Mesenchymal stem cell (in vitro differentiated cells and primary cell): ENCODE results near the gene ISY1.
"Not testable (repeated sequence)": the region's sequence is repeated elsewhere in the genome, so short reads cannot be mapped to it uniquely, and the experiment has no call there.

ENCODE experiments used
- DNase-seq: peaks from one replicate; pipeline ENCODE4 v3.0.0-alpha.2; 2013
- H2AFZ ChIP-seq: one replicate; pipeline ENCODE4 v1.6.1; 2013; ENCODE audit warnings: low read depth, mild to moderate bottlenecking, control low read depth, inconsistent platforms, low read length, moderate library complexity
- H2AK5ac ChIP-seq: 2 replicates; pipeline ENCODE4 v1.6.1; 2013; ENCODE audit warnings: low read length, moderate library complexity, mild to moderate bottlenecking, inconsistent platforms; ENCODE audit not compliant: severe bottlenecking
- H2BK120ac ChIP-seq: one replicate; pipeline ENCODE4 v1.6.1; 2013; ENCODE audit warnings: low read depth, mild to moderate bottlenecking, inconsistent platforms, low read length, moderate library complexity
- H2BK12ac ChIP-seq, 2 experiments: one replicate each; pipeline ENCODE4 v1.6.1; 2013; ENCODE audit warnings: inconsistent platforms in 2 of 2, low read length in 2 of 2, mild to moderate bottlenecking in 2 of 2, moderate library complexity in 2 of 2, control low read depth in 1 of 2
- H2BK15ac ChIP-seq: one replicate; pipeline ENCODE4 v1.6.1; 2013; ENCODE audit warnings: mild to moderate bottlenecking, low read depth, inconsistent platforms; ENCODE audit not compliant: poor library complexity, severe bottlenecking
- H2BK5ac ChIP-seq: 2 replicates; pipeline ENCODE4 v1.6.1; 2013; ENCODE audit warnings: low read depth, mild to moderate bottlenecking, low read length, control low read depth, inconsistent platforms; ENCODE audit not compliant: poor library complexity, severe bottlenecking
- H3K14ac ChIP-seq, 2 experiments: one replicate each; pipeline ENCODE4 v1.6.1; 2013; ENCODE audit warnings: inconsistent platforms in 2 of 2, low read length in 2 of 2, control low read depth in 1 of 2, mild to moderate bottlenecking in 1 of 2, moderate library complexity in 1 of 2
- H3K18ac ChIP-seq, 2 experiments: one replicate each; pipeline ENCODE4 v1.6.1; 2013; ENCODE audit warnings: inconsistent platforms in 2 of 2, low read length in 2 of 2, control low read depth in 1 of 2, low read depth in 1 of 2, mild to moderate bottlenecking in 1 of 2
- H3K23ac ChIP-seq, 2 experiments: one replicate each; pipeline ENCODE4 v1.6.1; 2013; ENCODE audit warnings: inconsistent platforms in 2 of 2, low read length in 2 of 2, mild to moderate bottlenecking in 2 of 2, moderate library complexity in 2 of 2, control low read depth in 1 of 2
- H3K27ac ChIP-seq: 2 replicates; pipeline ENCODE4 v1.5.1; 2013; ENCODE audit warnings: mild to moderate bottlenecking, moderate library complexity, low read length, control low read depth, inconsistent platforms; ENCODE audit not compliant: poor library complexity, severe bottlenecking
- H3K27me3 ChIP-seq, 2 experiments: 2 replicates each; pipeline versions ENCODE4 v1.6.1 to v1.7.0; 2013; ENCODE audit warnings: low read length in 2 of 2, mild to moderate bottlenecking in 2 of 2, moderate library complexity in 2 of 2, control low read depth in 1 of 2, inconsistent platforms in 1 of 2; ENCODE audit not compliant: control insufficient read depth in 1 of 2, insufficient read depth in 1 of 2
- H3K36me3 ChIP-seq, 2 experiments: 2 replicates each; pipeline versions ENCODE4 v1.6.1 to v1.7.0; 2013; ENCODE audit warnings: low read length in 2 of 2, control low read depth in 1 of 2, inconsistent platforms in 1 of 2, low read depth in 1 of 2, mild to moderate bottlenecking in 1 of 2; ENCODE audit not compliant: insufficient read depth in 2 of 2, control insufficient read depth in 1 of 2
- H3K4ac ChIP-seq, 2 experiments: one replicate each; pipeline ENCODE4 v1.6.1; 2013; ENCODE audit warnings: inconsistent platforms in 2 of 2, low read length in 2 of 2, mild to moderate bottlenecking in 2 of 2, moderate library complexity in 2 of 2, control low read depth in 1 of 2, low read depth in 1 of 2
- H3K4me1 ChIP-seq: 2 replicates; pipeline ENCODE4 v1.6.1; 2013; ENCODE audit warnings: low read depth, low read length, control low read depth; ENCODE audit not compliant: control insufficient read depth, insufficient read depth
- H3K4me2 ChIP-seq: 2 replicates; pipeline ENCODE4 v1.6.1; 2013; ENCODE audit warnings: low read length, mild to moderate bottlenecking, inconsistent platforms; ENCODE audit not compliant: poor library complexity, severe bottlenecking
- H3K4me3 ChIP-seq, 2 experiments: 2 replicates each; pipeline versions ENCODE4 v1.5.1 to v1.7.0; 2013; ENCODE audit warnings: low read length in 2 of 2, mild to moderate bottlenecking in 2 of 2, control low read depth in 1 of 2, low read depth in 1 of 2; ENCODE audit not compliant: insufficient read depth in 1 of 2
- H3K79me1 ChIP-seq: replicated peaks from 2 replicates; pipeline ENCODE4 v1.6.1; 2013; ENCODE audit warnings: mild to moderate bottlenecking, control low read depth, low read length, inconsistent platforms; ENCODE audit not compliant: poor library complexity, severe bottlenecking
- H3K9ac ChIP-seq: 2 replicates; pipeline ENCODE4 v1.7.0; 2013; ENCODE audit warnings: mild to moderate bottlenecking, low read length, moderate library complexity
- H3K9me3 ChIP-seq: 2 replicates; pipeline ENCODE4 v1.7.0; 2013; ENCODE audit warnings: mild to moderate bottlenecking, low read length; ENCODE audit not compliant: control insufficient read depth
- H4K8ac ChIP-seq: one replicate; pipeline ENCODE4 v1.6.1; 2013; ENCODE audit warnings: inconsistent platforms, mild to moderate bottlenecking, low read length, moderate library complexity
- H4K91ac ChIP-seq: one replicate; pipeline ENCODE4 v1.6.1; 2013; ENCODE audit warnings: mild to moderate bottlenecking, low read length, inconsistent platforms
- WGBS: methylation state at CpG from one replicate; pipeline ENCODE4 v1.1.7; 2013; ENCODE audit warnings: mixed read lengths; 5-methylcytosine and 5-hydroxymethylcytosine counted together

The ISY1 gene

GRCh38 chr3:129136275-129136674 is 24.6 kb downstream of the ISY1 start:
- H3K4me2 ChIP-seq, H2BK15ac ChIP-seq, H2BK120ac ChIP-seq, H3K23ac ChIP-seq, H3K9me3 ChIP-seq, H2AFZ ChIP-seq, H3K79me1 ChIP-seq, H4K8ac ChIP-seq, H3K4me1 ChIP-seq, H2BK5ac ChIP-seq, DNase-seq, H3K27ac ChIP-seq, H3K9ac ChIP-seq, H3K18ac ChIP-seq, H2AK5ac ChIP-seq, H3K14ac ChIP-seq, H2BK12ac ChIP-seq, H3K4me3 ChIP-seq, H3K27me3 ChIP-seq, H3K4ac ChIP-seq, H4K91ac ChIP-seq: not testable (repeated sequence)
- 95% methylated on average over 10 of the region's 10 CpGs for WGBS
- peaks cover 61 to 62% of the 10 kb centered on the region in 2 experiments for H3K36me3 ChIP-seq

DNA sequence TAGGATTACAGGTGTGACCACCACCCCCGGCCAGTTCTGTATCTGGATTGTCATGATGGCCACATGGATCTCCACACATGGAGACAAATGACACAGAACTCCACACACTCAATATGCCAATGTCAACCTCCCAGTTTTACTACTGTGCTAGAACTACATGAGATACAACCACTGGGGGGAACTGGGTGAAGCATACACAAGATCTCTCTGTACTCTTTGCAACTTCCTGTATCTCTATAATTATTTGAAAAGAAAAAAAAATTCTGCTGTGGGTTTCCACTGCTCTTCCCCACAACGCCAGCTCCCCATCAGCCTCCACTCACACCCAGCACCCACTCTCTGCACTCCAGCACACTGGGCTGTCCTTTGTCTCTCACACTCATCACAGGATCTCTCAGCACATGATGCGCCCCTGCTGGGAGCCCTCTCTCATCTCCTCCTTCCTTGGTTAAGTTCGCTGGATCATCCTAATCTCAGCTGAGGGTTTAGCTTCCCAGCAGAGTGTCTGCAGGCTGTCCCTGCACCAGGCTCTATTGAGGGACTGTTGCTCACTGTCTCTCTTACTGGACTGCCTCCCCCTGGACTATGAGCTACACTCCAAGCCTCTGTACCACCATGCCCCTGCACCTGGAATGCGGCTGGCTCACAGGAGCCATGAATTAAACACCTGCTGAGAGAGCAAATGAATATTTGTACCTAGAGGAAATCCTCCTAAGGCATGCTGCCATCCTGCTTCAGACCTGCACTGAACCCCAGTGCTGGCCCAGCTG is 28.6 kb downstream of the ISY1 start:
- Histone ChIP-seq H3K27ac (no peak overlapping the region), H3K4me2 (no peak overlapping the region), H3K4me3 (no peak overlapping the region), H3K36me3 (peaks cover 72 to 82% of the 10 kb centered on the region in 2 experiments), H3K4ac (no peak overlapping the region), H2BK120ac (no peak overlapping the region), H3K18ac (no peak overlapping the region), H2AFZ (no peak overlapping the region), H3K27me3 (no peaks in the 10 kb centered on the region), H4K91ac (no peak overlapping the region), H2AK5ac (no peak overlapping the region), H3K9ac (no peak overlapping the region), H3K9me3 (no peaks in the 10 kb centered on the region), H3K14ac (no peak overlapping the region), H2BK15ac (no peak overlapping the region), H3K4me1 (no peaks in the 10 kb centered on the region), H3K23ac (peak overlapping the region in 1 of 2 experiments; percentile 31), H2BK12ac (no peak overlapping the region), H2BK5ac (no peak overlapping the region), H3K79me1 (peaks cover 10% of the 10 kb centered on the region), H4K8ac (no peak overlapping the region)
- WGBS = 93% methylated on average over 5 of the region's 5 CpGs
- DNase-seq = no peak

DNA sequence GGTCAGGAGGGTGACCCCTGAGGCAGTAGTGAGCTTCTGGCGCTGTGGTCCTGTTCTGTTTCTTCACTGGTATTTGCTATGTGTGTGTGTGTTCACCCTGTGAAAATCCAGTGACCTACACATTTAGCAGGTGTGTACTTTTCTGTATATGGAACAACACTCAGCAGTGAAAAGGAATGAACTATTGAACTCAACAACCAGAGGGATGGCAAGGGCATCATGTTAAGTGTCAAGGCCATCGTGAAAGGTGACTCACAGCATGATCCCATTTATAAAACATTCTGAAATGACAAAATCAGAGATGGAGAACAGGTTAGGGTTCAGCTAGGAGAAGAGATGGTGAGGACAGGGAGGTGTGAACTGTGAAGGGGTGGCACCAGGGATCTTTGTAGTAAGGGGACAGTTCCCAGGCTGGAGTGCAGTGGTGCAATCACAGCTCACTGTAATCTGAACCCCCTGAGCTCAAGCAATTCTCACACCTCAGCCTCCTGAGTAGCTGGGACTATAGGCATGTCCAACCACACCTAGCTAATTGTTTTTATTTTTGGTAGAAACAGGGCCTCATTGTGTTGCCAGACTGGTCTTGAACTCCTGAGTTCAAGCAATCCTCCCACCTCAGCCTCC is 29.3 kb downstream of the ISY1 start:
- DNase-seq = no peak
- peaks cover 76 to 84% of the 10 kb centered on the region in 2 experiments for H3K36me3 ChIP-seq
- H3K4me3 ChIP-seq = no peak overlapping the region
- H2BK12ac ChIP-seq = no peak overlapping the region
- no peak overlapping the region for H3K14ac ChIP-seq
- no peak overlapping the region for H3K23ac ChIP-seq
- H3K9me3 ChIP-seq = no peaks in the 10 kb centered on the region
- no peak overlapping the region for H2AK5ac ChIP-seq
- H3K27ac ChIP-seq = no peak overlapping the region
- 92% methylated on average over 1 of the region's 2 CpGs for WGBS
- no peaks in the 10 kb centered on the region for H3K4me1 ChIP-seq
- H3K9ac ChIP-seq = no peak overlapping the region
- no peak overlapping the region for H2BK5ac ChIP-seq
- no peak overlapping the region for H3K18ac ChIP-seq
- H4K91ac ChIP-seq = no peak overlapping the region
- peaks cover 10% of the 10 kb centered on the region for H3K79me1 ChIP-seq
- H4K8ac ChIP-seq = no peak overlapping the region
- no peaks in the 10 kb centered on the region for H3K27me3 ChIP-seq
- no peak overlapping the region for H3K4ac ChIP-seq
- H2BK15ac ChIP-seq = no peak overlapping the region
- H3K4me2 ChIP-seq = no peak overlapping the region
- no peak overlapping the region for H2AFZ ChIP-seq
- no peak overlapping the region for H2BK120ac ChIP-seq

DNA sequence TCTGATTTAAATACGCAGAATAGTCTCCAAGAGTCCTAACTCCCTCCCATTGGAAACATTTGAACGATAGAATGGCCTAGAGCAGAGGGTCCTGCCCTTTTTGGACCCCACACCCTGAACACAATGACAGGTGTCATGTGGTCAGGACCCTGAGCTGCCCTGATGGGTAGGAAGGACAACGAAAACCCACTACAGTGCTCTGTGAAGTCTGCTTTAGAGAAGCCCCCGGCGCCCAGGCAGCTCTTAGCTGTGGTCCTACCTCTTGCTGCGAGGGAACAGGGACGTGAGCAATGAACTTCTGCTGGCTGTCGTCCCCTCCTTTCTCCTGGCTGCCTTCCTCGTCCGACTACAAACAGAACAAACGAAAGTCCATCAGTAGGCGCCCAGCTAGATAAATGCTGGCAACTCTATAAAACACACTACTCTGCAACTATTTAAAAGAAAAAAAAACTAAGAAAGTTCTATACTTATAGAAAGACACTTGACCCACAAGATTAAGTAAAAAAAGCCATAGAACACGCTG is 30.5 kb downstream of the ISY1 start:
- Histone ChIP-seq H2BK120ac (no peak overlapping the region), H3K9ac (no peak overlapping the region), H2BK12ac (no peak overlapping the region), H3K23ac (no peak overlapping the region), H3K4me2 (no peak overlapping the region), H3K36me3 (peaks cover 80 to 83% of the 10 kb centered on the region in 2 experiments), H3K79me1 (peaks cover 10% of the 10 kb centered on the region), H3K9me3 (no peaks in the 10 kb centered on the region), H3K4me3 (no peak overlapping the region), H2AK5ac (no peak overlapping the region), H3K4ac (no peak overlapping the region), H4K8ac (no peak overlapping the region), H2AFZ (no peak overlapping the region), H2BK15ac (no peak overlapping the region), H3K27ac (no peak overlapping the region), H2BK5ac (no peak overlapping the region), H4K91ac (no peak overlapping the region), H3K4me1 (no peaks in the 10 kb centered on the region), H3K27me3 (no peaks in the 10 kb centered on the region), H3K14ac (no peak overlapping the region), H3K18ac (no peak overlapping the region)
- 98% methylated on average over 11 of the region's 13 CpGs for WGBS
- no peak for DNase-seq
